ENCODE measurements around the gene CORO7.

DNA sequence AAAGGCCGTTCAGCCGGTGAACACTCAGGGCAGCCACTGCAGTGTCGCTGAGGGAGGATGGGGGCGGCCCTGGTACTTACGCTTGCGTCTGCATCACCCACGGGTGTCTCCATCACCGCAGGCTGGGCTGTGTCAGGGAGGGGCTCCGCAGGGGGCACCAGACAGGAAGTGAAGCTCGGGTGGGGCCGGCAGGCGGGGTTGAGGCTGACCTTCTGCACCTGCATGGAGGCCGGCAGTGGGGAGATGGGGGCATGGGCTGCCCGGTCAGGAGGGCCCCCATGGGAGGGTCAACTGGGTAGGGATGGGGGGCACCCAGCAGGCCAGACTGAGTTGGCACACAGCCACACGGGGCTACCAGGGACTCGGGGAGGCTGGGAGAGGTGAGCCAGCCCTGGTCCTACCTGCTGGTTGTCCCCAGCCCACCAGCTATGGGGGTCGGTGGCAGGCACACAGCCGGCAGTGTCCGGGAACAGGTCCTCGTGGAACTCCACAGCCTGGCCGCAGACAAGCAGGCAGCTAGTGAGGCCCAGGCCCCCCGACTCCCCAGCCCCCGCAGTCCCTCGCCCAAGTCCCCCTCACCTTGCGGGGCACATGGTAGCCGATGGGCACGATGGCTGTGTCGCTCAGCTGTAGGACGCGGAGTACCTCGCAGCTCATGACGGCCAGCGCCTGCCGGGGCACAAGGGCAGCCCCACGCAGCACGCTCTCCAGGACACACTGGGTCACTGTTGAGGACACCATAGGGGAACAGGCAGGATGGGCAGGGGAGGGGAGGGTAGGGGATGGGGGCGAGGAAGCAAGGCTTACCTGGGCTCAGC is 52.0 kb downstream of the CORO7 start:
- TF ChIP-seq EZH2 (IDR thresholded peaks at IDR 0.05) (no peak), FOXP2 (optimal IDR thresholded peaks at IDR 0.05; ENCODE audit: control extremely low read depth, extremely low read length, insufficient read depth) (no peak), POLR2AphosphoS5 (IDR thresholded peaks at IDR 0.05; ENCODE audit: borderline replicate concordance, low read depth, low read length) (no peak)

Data from SK-N-MC (cell line).